ENCODE data around the gene CDNF. TPM values are rescaled to one million over a fixed set of nuclear protein-coding genes. Genes with fewer than 3 reads are reported as not detected.

CDNF gene
- total RNA-seq, 1 donor from 2014 or later: not detected

DNA sequence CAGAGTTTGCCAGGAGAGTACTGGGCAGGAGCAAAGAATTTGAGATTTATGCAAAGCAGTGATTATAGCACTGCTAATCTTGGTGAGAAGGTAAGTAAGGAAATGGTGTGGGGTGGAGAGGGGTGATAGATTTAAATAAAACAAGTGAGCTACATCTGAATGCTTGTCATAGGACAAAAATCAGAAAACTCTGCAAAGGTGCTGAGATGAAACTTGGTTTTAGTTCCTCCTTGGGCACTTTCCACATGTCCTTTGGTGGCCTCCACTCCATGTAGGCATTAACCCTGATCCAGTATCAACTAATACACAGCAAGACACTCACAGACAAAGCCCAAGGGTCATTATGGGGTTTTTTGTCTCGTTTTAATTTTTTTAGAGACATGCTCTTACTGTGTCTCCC is 37.4 kb downstream of the CDNF start:
- no peak overlapping the region for H3K4me3 ChIP-seq (ENCODE audit: low read depth, low read length)
- H3K36me3 ChIP-seq (ENCODE audit: control insufficient read depth, insufficient read depth, low read length): no peaks in the 10 kb centered on the region
- no peak for DNase-seq (ENCODE audit: low read depth)
- no peaks in the 10 kb centered on the region for H3K27me3 ChIP-seq (ENCODE audit: control insufficient read depth, insufficient read depth, low read length)
- no peak for TF ChIP-seq CTCF (IDR thresholded peaks at IDR 0.05; ENCODE audit: insufficient read depth, low read length, poor library complexity, severe bottlenecking)

- no peak for TF ChIP-seq CTCF (IDR thresholded peaks at IDR 0.05; ENCODE audit: insufficient read depth, low read length, poor library complexity, severe bottlenecking)
- H3K4me3 ChIP-seq (ENCODE audit: low read depth, low read length): no peak overlapping the region
- no peaks in the 10 kb centered on the region for H3K36me3 ChIP-seq (ENCODE audit: control insufficient read depth, insufficient read depth, low read length)
- DNase-seq (ENCODE audit: low read depth): no peak
- H3K27me3 ChIP-seq (ENCODE audit: control insufficient read depth, insufficient read depth, low read length): no peaks in the 10 kb centered on the region
These were observed 39.2 kb downstream of the CDNF start for GRCh38 chr10:14798636-14799035.

DNA sequence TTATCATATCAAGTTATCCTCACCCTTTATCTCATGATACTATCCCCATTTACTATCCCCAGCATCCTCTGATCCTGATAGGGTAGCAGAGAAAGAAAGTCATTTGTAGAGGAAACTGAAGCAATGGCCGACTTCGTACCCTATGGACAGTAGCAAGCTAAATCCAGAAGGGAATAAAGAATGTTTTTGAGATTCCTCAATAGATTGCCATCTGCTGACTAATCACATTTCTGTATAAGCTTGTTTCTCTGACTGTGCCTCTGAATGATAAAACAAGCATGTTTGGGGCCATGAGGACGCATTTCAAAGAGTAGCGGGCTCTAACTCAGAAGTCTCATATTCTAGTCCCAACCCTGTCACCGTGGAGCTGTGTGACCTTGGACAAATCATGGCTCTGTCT is 49.9 kb downstream of the CDNF start:
- DNase-seq (ENCODE audit: low read depth): no peak
- TF ChIP-seq CTCF (IDR thresholded peaks at IDR 0.05; ENCODE audit: insufficient read depth, low read length, poor library complexity, severe bottlenecking): no peak
- Histone ChIP-seq H3K27me3 (ENCODE audit: control insufficient read depth, insufficient read depth, low read length) (no peaks in the 10 kb centered on the region), H3K36me3 (ENCODE audit: control insufficient read depth, insufficient read depth, low read length) (no peaks in the 10 kb centered on the region), H3K4me3 (ENCODE audit: low read depth, low read length) (no peak overlapping the region)

GRCh38 chr10:14784459-14785055 is 53.3 kb downstream of the CDNF start:
- TF ChIP-seq CTCF (IDR thresholded peaks at IDR 0.05; ENCODE audit: insufficient read depth, low read length, poor library complexity, severe bottlenecking): no peak
- Histone ChIP-seq H3K36me3 (ENCODE audit: control insufficient read depth, insufficient read depth, low read length) (no peaks in the 10 kb centered on the region), H3K4me3 (ENCODE audit: low read depth, low read length) (no peak overlapping the region), H3K27me3 (ENCODE audit: control insufficient read depth, insufficient read depth, low read length) (no peaks in the 10 kb centered on the region)
- no peak for DNase-seq (ENCODE audit: low read depth)

DNA sequence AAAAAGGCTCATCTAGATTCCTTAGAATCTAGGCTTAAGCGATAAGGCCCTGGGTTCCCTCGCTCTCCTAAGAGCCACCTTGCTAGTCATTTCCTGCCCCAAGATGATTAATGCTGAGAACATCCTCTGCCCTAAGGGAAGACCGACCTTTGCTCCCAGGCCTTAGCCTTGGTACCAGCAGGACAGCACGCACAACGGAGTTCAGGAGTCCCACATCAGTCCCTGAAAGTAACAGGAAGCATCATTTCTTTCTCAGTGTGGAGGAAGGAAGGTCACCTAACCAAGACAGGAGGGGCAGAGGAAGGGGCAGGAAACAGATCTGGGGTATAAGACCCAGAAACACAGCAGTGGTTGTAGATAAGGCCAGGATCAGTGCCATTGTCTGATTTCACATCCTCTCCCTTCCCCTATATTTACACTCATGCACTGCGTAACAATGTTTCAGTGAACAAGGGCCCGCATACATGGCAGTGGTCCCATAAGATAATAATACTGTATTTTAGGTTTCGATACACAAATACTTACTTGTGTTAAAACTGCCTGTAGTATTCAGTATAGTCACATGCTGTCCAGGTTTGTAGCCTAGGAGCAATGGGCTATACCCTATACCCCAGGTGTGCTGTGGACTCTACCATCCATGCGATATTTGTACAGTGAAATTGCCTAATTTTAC is 55.0 kb downstream of the CDNF start:
- no peak for TF ChIP-seq CTCF (IDR thresholded peaks at IDR 0.05; ENCODE audit: insufficient read depth, low read length, poor library complexity, severe bottlenecking)
- no peak for DNase-seq (ENCODE audit: low read depth)
- H3K36me3 ChIP-seq (ENCODE audit: control insufficient read depth, insufficient read depth, low read length): no peaks in the 10 kb centered on the region
- no peak overlapping the region for H3K4me3 ChIP-seq (ENCODE audit: low read depth, low read length)
- H3K27me3 ChIP-seq (ENCODE audit: control insufficient read depth, insufficient read depth, low read length): no peaks in the 10 kb centered on the region

- no peak for TF ChIP-seq CTCF (IDR thresholded peaks at IDR 0.05; ENCODE audit: insufficient read depth, low read length, poor library complexity, severe bottlenecking)
- DNase-seq (ENCODE audit: low read depth): no peak
- Histone ChIP-seq H3K27me3 (ENCODE audit: control insufficient read depth, insufficient read depth, low read length) (no peaks in the 10 kb centered on the region), H3K4me3 (ENCODE audit: low read depth, low read length) (no peak overlapping the region), H3K36me3 (ENCODE audit: control insufficient read depth, insufficient read depth, low read length) (no peaks in the 10 kb centered on the region)
These were observed 56.1 kb downstream of the CDNF start for GRCh38 chr10:14781763-14782162.

Measured in kidney epithelial cell (primary cell).